HG03442 (cell line): ENCODE results near the gene TNFRSF18.

Source experiments
- ATAC-seq: cut with Tn5 transposase; IDR thresholded peaks from one replicate; pipeline ENCODE4 v1.9.1; 2021; ENCODE audit warnings: mild to moderate bottlenecking, moderate library complexity; ENCODE audit not compliant: unreplicated experiment

Gene TNFRSF18

DNA sequence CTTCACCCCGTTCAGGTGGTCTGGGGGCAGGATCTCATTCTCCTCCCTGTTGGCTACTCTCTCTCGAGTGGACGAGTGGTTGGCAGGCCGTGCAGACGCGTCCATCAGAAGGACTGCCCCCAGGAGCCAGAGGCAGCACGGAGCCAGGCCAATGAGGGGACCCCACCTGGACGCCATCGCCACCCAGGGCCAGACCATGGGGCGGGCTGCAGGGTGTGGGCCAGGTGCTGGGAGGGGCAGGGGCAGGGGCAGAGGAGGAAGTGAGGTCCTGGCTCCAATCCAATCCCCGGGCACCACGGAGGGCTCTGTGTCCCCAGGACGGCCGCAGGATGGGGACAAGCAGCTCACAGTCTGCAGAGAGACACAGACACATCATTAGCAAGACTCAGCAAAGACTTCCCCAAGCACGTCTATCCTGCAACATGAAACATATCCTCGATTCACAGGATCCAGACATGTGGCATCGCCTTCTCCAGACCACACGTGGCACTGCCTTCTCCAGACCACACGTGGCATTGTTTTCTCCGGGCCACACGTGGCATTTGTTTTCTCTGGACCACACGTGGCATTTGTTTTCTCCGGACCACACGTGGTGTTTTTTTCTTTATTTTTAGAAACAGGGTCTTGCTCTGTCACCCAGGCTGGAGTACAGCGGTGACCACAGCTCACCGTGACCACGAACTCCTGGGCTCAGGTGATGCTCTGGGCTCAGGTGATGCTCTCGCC lies 22.4 kb upstream of the TNFRSF18 start:
- ATAC-seq, result no peak

DNA sequence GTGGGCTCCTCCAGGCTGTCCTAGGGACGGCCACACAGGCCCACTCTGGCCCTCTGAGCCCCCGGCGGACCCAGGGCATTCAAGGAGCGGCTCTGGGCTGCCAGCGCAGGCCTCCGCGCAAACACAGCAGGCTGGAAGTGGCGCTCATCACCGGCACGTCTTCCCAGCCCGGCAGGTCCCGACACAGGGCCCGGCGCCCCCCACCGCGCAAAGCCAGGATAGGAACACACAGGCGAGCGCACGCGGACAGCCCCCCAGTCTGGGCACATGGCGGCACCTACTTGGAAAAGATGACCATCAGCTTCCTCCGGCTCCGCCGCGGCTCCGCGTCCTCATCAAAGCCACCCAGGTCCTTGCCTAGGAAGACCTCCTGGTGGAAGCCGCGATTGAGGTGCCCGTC lies 21.8 kb upstream of the TNFRSF18 start:
- ATAC-seq, result no peak

DNA sequence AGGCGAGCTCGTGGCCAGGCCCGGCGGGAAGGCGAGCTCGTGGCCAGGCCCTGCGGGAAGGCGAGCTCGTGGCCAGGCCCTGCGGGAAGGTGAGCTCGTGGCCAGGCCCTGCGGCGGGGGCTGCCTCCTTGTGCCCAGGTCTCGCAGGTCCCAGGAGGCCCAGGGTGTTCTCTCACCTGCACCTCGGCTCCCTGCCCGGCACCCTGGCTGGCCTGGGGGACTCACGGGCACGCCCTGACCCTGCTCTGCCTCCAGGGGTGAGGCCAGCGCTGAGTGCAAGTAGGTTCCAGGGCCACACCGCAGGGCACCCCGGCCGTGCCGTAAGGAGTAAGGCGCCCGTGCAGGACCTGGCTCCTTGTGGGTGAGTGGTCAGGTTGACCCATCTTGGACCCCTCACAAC lies 21.0 kb upstream of the TNFRSF18 start:
- no peak for ATAC-seq

DNA sequence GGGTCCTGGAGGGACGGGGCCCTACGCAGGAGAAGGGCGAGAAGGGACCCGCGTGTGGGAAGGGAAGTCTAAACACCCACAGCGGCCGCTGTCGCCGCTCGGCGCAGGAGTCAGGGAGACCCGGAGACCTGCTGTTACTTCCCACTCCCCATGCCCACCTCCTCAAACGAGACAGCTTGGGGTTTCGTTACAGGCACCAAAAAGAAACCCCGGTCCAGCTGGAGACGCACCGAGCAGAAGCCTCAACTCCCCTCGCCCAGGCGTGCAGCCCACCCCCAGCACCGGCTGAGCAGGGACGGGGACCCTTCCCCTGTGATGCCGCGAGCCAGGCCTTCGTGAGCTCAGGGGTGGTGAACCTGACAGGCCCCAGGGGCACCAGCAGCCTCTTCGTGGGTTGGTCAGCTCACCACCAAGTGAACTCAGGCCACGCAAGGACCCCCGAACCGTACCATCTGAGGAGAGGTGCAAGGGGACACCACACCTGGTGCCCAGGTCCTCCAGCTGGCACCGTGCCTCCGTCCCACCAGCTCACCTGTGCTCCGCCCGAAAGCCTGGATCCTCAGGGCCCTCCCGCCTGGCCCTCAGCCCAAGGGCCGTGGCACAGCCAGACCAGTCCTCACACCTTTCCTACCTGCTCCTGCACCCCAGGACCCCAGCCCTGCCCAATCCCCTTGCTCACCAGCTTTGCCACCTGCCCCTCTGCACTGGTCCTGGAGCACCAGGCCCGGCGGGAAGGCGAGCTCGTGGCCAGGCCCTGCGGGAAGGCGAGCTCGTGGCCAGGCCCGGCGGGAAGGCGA lies 20.4 kb upstream of the TNFRSF18 start:
- no peak for ATAC-seq

DNA sequence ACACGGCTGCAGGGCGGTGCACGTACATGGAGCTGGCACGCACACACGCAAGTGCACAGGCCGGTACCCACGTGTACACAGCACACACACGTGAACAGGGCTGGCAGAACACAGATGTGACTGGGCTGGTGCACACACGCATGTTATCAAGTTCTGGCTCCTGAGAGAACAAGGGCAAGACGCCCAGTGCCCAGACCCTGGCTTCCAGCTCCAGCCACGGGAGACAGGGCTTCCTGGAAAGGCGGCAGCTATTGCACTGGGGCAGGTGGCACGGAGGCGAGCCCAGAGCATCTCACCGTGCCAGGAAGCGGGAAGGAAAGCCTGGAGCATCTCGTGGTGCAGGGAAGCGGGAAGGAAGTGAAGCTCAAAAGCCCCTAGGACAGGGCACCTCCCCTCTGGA lies 19.5 kb upstream of the TNFRSF18 start:
- ATAC-seq, result no peak

DNA sequence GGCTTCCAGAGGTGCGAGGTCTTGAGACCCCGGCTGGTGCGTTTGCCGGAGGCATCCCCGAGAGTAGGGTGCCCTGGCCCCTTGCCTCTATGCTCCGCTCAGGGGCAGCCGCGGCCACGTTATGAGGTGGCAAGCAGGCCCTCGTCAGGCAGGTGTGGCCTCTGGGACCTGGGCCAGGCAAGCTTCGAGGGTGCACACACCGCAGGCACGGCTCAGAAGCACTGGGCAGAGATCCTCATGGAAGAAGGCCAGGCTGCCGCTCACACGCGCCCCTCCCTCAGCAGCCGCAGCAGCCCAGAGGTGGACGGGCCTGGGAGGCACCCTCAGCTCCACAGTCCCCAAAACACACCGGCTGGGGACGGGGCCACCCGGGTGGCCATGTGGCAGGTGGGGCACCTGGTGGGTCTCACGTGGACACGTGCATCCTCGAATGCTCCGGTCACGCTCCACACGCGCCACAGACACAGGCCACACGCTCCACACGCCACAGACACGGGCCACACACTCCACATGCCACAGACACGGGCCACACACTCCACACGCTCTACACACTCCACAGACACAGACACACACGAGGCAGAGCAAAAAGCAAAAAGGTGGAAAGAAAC lies 18.9 kb upstream of the TNFRSF18 start:
- no peak for ATAC-seq

DNA sequence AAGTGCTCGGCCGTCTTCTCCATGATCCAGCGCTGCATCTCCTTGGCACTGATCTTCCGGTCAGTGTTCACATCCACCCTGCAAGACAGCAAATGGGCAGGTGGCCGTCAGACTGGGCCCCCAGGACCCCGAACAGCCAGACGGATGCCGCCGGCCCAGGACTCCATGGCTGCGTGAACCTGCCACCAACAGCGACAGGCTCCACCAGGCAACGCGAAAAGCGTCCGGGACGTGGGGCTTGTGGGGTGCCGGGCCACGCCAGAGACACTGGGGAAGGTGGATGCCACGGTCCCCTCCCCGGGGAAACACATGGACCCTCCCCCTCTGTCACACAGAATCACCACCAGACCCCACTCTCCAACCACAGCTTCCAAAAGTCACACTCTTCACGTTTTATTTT lies 17.5 kb upstream of the TNFRSF18 start:
- ATAC-seq, result no peak

DNA sequence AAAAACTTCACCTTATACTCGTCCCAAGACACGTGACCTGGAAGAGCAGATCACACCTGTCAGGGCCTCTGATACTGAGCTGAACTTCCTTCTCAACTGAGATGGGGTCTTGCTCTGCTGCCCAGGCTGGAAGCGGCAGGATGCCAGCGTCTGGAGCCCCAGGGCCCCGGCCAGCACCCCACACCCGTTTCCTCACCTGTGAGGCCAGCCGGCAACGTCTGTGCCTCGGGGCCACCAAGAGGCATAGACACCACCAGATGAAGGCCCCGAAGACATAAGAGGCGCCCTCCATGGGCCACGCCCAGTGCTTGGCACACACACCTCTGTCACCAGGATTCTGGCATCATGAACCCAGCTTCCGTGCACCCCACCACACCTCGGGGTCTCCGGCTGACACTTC lies 16.9 kb upstream of the TNFRSF18 start:
- ATAC-seq, result no peak

DNA sequence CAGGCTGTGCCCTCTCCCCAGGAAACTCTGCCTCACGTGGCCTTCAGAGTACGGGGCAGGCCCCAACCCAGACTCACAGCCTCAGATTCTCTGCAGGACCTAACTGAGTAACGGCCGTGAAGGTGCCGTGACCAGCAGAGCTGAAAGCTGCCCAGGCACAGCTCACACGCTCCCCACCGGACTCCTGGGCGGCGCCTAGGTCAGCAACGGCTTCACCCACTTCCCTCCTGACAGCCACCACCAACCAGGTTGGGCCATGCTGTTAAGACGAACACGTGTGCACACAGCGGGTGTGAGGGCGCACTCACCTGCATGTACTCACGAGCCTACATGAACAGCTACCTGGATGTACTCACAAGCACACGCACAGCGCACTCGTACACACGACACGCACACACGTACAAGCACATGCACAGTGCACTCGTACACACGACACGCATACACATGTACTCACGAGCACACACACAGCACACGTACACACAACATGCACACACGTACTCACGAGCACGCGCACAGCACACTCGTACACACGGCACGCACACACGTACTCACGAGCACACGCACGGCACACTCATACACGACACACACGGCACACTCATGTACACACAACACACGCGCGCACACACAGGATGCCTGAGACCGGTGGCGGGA lies 16.3 kb upstream of the TNFRSF18 start:
- no peak for ATAC-seq

DNA sequence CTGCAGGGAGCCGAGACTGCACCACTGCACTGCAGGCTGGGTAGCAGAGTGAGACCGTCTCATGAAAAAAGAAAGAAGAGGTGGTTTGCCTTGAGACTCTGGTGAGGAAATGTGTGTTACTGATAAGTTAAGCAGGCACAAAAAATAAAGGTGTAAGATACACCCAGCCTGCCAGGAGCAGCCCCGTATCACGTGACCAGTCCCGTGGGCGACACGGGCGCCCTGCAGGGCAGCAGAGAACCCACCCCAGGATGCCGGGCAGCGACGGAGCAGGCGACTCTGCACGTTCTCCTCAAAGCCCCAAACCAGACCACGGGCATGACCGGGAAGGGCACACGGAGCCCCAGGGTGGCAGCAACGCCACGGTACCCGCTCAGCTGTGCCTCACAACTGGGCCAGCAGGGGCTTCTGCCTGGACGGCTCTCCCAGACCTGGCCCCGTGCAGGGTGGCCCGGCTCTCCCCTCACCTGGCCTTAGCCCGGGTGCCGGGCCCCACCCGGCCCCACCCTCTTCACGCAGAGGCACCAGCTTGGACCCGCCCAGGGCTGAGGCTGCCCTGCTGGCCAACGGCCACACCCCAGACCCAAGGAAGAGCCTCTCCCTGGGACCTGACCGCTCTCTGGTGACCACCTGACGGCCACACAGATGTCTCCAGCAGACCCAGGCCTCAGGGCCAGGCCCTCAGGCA lies 15.6 kb upstream of the TNFRSF18 start:
- ATAC-seq, result no peak

DNA sequence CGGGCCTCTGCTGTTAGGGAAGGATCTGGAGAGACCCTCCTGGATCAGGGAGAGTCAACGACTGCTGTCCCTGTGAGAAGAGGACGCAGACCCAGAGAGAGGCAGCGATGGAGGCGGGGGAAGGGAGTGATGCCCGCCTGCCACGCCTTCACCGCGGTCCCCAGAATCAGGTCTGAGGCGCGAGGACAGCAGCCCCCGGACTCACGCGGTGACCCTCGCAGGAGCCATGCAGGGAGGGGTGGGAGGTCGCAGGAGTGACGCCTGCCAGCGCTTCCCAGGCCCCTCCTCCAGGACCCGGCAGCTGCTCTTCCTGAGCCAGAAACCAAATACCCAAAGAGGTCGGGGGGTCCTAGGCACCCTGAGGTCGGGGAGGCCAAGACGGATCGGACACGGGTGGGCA lies 13.8 kb upstream of the TNFRSF18 start:
- no peak for ATAC-seq

DNA sequence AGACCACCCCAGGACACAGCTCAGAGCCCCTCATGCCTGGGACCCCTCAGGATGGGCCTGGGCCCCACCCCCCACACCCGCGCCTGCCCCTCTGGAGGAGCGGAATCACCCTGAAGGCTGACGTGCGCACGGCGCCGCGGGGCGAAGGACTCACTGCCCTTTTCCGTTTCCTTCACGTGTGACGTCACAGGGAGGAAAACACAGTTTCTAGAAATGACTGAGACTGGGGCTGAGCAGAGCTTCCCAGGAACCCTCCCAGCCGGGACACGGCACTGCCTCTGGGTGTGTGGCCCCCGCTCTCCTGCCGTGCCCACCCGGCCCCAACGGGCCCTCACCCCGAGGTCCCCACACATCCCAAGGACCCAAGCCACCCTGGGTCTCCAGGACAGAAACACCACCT lies 12.9 kb upstream of the TNFRSF18 start:
- ATAC-seq, result no peak

DNA sequence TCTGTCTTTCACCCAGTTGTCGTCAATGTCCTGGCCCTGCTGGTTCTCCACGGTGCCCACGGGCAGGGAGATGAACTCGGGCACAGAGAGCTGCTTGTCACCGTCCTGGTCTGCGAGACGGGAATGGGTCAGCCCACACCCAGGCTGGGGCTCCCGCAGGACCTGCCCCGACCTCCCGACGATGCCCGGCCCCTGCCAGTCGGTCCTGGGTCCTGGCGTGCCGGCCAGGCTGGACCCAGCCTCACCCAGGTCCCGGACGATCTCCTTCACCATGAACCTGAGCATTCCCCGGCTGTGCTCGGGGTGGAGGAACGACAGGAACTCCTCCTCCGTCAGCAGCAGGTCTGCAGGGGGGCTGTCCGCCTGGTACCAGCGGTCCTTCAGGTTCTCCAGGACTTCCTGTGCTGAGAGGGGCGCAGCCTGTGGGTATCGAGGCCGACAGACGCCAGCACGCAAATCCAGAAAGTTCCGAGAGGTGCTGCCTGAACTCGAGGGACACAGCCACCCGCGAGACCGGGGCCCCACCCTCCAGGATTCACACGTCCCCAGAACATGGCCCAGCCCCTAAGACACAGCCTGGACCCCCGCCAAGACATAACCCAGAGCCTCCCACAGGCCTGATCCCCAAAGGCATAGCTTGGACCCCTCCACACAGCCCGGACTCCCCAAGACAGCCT lies 12.3 kb upstream of the TNFRSF18 start:
- ATAC-seq, result no peak

DNA sequence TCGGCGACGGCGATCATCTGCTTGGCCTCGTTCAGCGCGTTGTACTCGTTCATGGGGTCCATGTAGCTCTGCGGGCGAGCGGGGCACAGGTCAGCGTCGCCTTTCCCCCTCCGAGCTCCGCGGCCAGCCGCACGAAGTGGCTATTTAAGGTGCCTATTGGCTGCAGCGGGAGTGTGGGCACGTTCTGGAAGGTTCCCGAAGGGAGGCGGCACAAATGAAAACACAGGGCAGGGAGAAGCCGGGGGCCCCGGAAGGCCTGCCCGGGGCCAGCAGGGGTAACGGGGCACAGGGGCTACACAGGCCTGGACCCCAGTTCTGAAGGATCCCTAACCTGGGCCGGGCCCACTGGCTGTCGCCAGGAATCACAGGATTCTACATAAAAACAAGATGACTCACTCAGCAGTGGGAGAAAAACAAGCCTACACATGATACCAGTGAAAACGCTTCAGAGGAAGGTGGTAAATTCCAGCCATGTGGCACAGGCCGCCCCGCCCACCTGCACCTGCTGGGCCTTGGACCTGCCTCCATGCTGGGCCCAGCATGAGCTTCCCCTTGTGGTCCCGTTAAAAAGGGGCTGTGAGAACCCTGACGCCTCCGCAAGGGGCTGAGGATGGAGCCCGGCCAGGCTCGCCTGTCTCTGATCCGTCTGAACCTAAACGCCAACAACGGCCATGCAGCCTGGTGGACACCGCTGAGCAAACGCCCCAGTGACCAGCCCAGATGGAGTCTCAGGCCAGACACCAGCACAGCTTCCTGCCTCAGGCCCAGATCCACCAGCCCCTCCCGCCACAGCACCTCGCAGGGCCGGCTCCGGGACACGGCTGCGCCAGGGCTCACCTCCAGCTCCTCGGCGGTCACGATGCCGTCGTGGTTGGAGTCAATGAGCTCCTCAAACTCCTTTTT lies 11.5 kb upstream of the TNFRSF18 start:
- ATAC-seq, result no peak

DNA sequence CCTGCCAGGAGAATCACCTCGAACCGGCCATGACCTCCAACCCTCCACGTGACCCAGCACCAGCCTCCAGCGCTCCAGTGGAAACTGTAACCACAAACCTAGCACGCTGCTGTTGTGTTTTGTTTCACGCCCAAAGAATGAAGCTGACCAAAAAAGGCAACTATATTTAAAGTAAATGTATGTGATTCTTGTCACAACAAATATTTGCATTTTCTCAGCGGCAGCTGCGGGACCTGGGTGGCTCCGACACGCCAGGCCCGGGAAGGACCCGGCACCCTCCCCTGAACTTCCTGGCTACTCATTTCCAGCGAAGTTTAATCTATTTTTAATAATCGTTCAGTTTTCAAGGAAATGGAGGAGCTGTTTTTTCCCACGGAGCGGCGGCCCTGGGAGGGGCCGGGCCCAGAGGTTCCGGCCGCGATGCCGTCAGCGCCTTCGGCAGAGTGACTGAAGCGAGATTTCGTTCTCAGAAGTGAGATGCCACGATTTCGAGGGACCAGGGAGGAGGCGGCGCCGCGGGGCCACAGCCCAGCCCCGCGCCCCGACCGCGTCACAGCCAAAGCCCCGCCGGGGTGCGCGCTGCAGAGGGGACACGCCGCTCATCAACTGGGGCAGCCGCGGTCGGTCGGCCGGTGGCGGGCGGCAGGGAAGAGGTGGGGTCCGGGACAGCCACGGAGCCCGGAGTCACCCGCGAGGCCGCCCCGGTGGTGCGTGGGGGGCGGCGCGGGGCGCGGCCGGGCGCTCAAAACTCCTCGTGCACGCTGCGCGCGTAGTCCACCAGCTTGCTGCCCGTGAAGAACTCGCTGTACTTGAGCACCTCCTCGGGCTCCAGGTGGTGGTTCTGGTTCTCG lies 10.6 kb upstream of the TNFRSF18 start:
- ATAC-seq, result no peak

DNA sequence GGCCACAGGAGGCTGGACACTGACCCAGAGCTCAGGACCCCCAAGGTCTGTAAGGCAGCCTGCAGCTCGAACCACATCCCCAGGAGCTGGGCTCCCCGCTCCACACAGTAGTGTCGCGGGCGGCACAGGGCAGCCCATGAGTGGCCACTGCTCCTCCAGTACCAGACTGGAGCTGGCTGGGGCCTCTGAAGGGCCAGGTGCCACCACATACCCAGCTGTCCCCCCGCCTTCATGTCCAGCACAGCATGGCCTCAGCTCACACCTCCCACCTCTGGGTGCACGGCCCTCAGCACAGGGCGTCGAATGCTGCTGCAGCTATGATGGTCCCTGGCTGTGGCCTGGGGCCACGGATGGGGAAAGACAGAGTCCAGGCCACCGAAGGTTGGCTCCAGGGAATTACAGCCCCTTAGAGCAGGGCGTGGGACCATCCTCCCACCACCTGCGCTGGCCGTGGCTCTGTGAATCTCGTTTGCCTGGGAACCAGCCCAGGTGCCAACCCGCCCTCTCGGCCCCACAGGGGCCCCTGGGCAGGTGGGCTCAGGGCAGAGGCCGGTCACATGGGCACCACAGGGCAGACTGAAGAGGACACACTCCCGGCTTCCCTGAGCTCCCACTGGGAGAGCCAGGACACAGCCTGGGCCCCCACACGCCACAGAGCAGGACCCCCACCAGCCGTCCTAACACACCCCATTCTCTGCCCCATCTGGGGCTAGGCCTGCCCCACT lies 9.7 kb upstream of the TNFRSF18 start:
- ATAC-seq, result no peak

DNA sequence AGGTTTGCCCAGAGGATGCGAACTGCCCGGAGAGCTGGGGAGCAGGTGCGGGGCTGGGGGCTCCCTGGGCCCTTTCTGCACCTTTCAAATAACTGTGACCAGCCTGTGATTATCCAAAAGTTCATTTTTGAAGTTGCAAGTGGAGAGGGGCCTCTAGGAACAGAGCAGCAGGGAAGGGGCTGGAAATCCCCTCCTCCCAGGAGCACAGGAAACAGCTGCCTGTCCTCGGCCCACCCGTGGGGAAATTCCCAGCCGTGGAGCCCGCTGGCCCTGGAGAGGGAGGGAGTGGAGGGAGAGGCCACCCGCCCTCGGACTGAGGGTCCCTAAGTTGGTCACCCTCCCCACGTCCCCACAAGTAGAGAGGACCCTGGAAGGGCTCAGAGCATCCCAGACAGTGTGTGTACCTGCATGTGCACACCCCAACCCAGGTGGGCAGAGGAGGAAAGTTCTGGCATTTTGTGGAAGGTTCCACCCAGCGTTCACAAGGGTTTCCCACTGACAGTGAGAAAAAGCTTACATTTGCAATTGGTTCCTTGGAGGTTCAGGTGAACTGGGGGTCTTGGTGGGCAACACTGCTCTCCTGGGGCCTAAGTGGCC lies 8.8 kb upstream of the TNFRSF18 start:
- no peak for ATAC-seq
